Activated CD8-positive, alpha-beta T cell treated with anti-CD3 and anti-CD28 coated beads for 36 hours (primary cell): ENCODE data around the gene CLIC4. TPM values are rescaled to one million over a fixed set of nuclear protein-coding genes. Genes with fewer than 3 reads are reported as not detected.
A peak's percentile ranks its signal among the peaks of the same experiment; 100 is the strongest.

Source experiments
- ATAC-seq: fragments of 200-7000 bp; cut with Tn5 transposase; one replicate; pipeline ENCODE4 v1.10.0; 2021; ENCODE audit warnings: mild to moderate bottlenecking, moderate library complexity
- CTCF ChIA-PET: fragments of 350-600 bp; sonication (Branson Sonifier 250); formaldehyde crosslinking; loops from one replicate; lab custom pipeline; 2021; ENCODE audit warnings: antibody characterized with exemption; lab: Charles Lee
- POLR2A ChIA-PET: fragments of 350-600 bp; sonication (Branson Sonifier 250); formaldehyde crosslinking; loops from one replicate; lab custom pipeline; 2021; ENCODE audit warnings: antibody characterized with exemption; lab: Charles Lee
- DNase-seq: peaks from one replicate; pipeline ENCODE4 v3.0.0-alpha.2; 2020
- H3K27ac Mint-ChIP-seq: one replicate; pipeline ENCODE4 v1.8.0; 2021; ENCODE audit warnings: mild to moderate bottlenecking, mixed read lengths
- H3K27me3 Mint-ChIP-seq: one replicate; pipeline ENCODE4 v1.8.0; 2021; ENCODE audit warnings: mixed read lengths
- H3K36me3 Mint-ChIP-seq: one replicate; pipeline ENCODE4 v1.8.0; 2021; ENCODE audit warnings: low read depth, mixed read lengths
- H3K4me1 Mint-ChIP-seq: one replicate; pipeline ENCODE4 v1.8.0; 2021; ENCODE audit warnings: low read depth, mixed read lengths
- H3K4me3 Mint-ChIP-seq: one replicate; pipeline ENCODE4 v1.8.0; 2021; ENCODE audit warnings: mild to moderate bottlenecking, moderate library complexity, mixed read lengths
- H3K9me3 Mint-ChIP-seq: one replicate; pipeline ENCODE4 v1.8.0; 2021; ENCODE audit warnings: mixed read lengths
- CTCF ChIP-seq: fragments of 200-600 bp; IDR thresholded peaks from one replicate; pipeline ENCODE4 v1.8.0; 2022; ENCODE audit warnings: antibody characterized with exemption, mild to moderate bottlenecking
- intact Hi-C: fragments of 100-400 bp; cut with micrococcal nuclease; formaldehyde crosslinking; loops from one replicate; pipeline ENCODE4 v1.10.0; 2022
- total RNA-seq, 2 experiments: library from RNA; stranded (reverse); gene quantifications; one replicate each; pipeline ENCODE4 v1.2.3, GENCODE V29; 2021

Gene CLIC4
- total RNA-seq, 2 experiments from 2014 or later, result 19.7 to 21.8 TPM

- Mint-ChIP-seq H3K4me3 (no peak overlapping the region), H3K4me1 (no peaks in the 10 kb centered on the region), H3K27me3 (peaks cover 3% of the 10 kb centered on the region), H3K36me3 (no peaks in the 10 kb centered on the region), H3K27ac (no peak overlapping the region), H3K9me3 (no peaks in the 10 kb centered on the region)
- CTCF ChIA-PET, result interaction anchor here (0.7 to 16.3 kb wide), 2 partner anchors 139 to 437 kb away, joined by 3 to 261 read pairs; no protein-coding TSS in a partner anchor
- intact Hi-C loops, result no loop called here
- POLR2A ChIA-PET, result no interaction called here
- TF ChIP-seq CTCF, result no peak
- DNase-seq, result no peak
- ATAC-seq, result no peak
Observed at GRCh38 chr1:24828183-24828886, 83.1 kb downstream of the CLIC4 start.

GRCh38 chr1:24828887-24829192, 83.6 kb downstream of the CLIC4 start:
- POLR2A ChIA-PET, result no interaction called here
- no peaks in the 10 kb centered on the region for H3K36me3 Mint-ChIP-seq
- TF ChIP-seq CTCF, result no peak

GRCh38 chr1:24830680-24831272, 85.5 kb downstream of the CLIC4 start:
- no peaks in the 10 kb centered on the region for H3K4me1 Mint-ChIP-seq
- H3K27ac Mint-ChIP-seq, result no peak overlapping the region
- H3K36me3 Mint-ChIP-seq, result no peaks in the 10 kb centered on the region
- peak; percentile 96 for TF ChIP-seq CTCF
- no peak overlapping the region for H3K4me3 Mint-ChIP-seq
- intact Hi-C loops, result loop anchor here (2.0 kb wide), 1 partner anchor 142 kb away; no protein-coding TSS in a partner anchor
- CTCF ChIA-PET, result interaction anchor here (0.6 to 16.3 kb wide), 39 partner anchors 9 to 439 kb away, joined by 3 to 261 read pairs (median 4); partner anchors contain the start of gene CLIC4
- DNase-seq (no peak), ATAC-seq (no peak)
- H3K27me3 Mint-ChIP-seq, result peaks cover 2% of the 10 kb centered on the region
- H3K9me3 Mint-ChIP-seq, result no peaks in the 10 kb centered on the region
- POLR2A ChIA-PET, result interaction anchor here (0.6 kb wide), 1 partner anchor 10 kb away, joined by 3 read pairs; no protein-coding TSS in a partner anchor

More at GRCh38 chr1:24828887-24829192, 83.6 kb downstream of the CLIC4 start:
- Mint-ChIP-seq H3K4me3 (no peak overlapping the region), H3K27ac (no peak overlapping the region), H3K9me3 (no peaks in the 10 kb centered on the region), H3K4me1 (no peaks in the 10 kb centered on the region), H3K27me3 (peaks cover 2% of the 10 kb centered on the region)
- DNase-seq, result no peak
- no peak for ATAC-seq
- CTCF ChIA-PET, result interaction anchor here (1.9 to 16.3 kb wide), 2 partner anchors 19 to 139 kb away, joined by 9 to 261 read pairs; no protein-coding TSS in a partner anchor
- intact Hi-C loops, result no loop called here

- intact Hi-C loops, result loop anchor here (10.0 kb wide), 1 partner anchor 53 kb away; no protein-coding TSS in a partner anchor
- ATAC-seq (no peak), DNase-seq (no peak)
- no peaks in the 10 kb centered on the region for H3K36me3 Mint-ChIP-seq
- no peak overlapping the region for H3K4me3 Mint-ChIP-seq
- peaks cover 3% of the 10 kb centered on the region for H3K27me3 Mint-ChIP-seq
- no peak overlapping the region for H3K27ac Mint-ChIP-seq
- no peaks in the 10 kb centered on the region for H3K4me1 Mint-ChIP-seq
- ChIA-PET POLR2A (no interaction called here), CTCF (interaction anchor here (0.7 to 1.4 kb wide), 4 partner anchors 11 to 362 kb away, joined by 3 to 7 read pairs (median 4); no protein-coding TSS in a partner anchor)
- no peak for TF ChIP-seq CTCF
- H3K9me3 Mint-ChIP-seq, result no peaks in the 10 kb centered on the region
Observed at GRCh38 chr1:24841593-24841992, 96.3 kb downstream of the CLIC4 start.

GRCh38 chr1:24846671-24847070, 101.4 kb downstream of the CLIC4 start:
- no peaks in the 10 kb centered on the region for H3K36me3 Mint-ChIP-seq
- peaks cover 7% of the 10 kb centered on the region for H3K4me1 Mint-ChIP-seq
- H3K9me3 Mint-ChIP-seq, result no peaks in the 10 kb centered on the region
- H3K4me3 Mint-ChIP-seq, result no peak overlapping the region
- ATAC-seq (no peak), DNase-seq (no peak)
- intact Hi-C loops, result loop anchor here (5.0 to 10.0 kb wide), 3 partner anchors 48 to 356 kb away; no protein-coding TSS in a partner anchor
- no peak for TF ChIP-seq CTCF
- ChIA-PET CTCF (interaction anchor here (2.1 to 5.0 kb wide), 3 partner anchors 10 to 358 kb away, joined by 21 to 73 read pairs (median 25); no protein-coding TSS in a partner anchor), POLR2A (no interaction called here)
- H3K27me3 Mint-ChIP-seq, result peaks cover 3% of the 10 kb centered on the region
- H3K27ac Mint-ChIP-seq, result no peak overlapping the region
